Natural killer cell (primary cell): ENCODE measurements around the gene ST3GAL2. TPM values are rescaled to one million over a fixed set of nuclear protein-coding genes. Genes with fewer than 3 reads are reported as not detected.

ENCODE experiments used
- ATAC-seq, 3 donors: fragments of 150-1000 bp in 2 of 3; fragments of 200-7000 bp in 1 of 3; cut with Tn5 transposase; 1 replicate in 1 of 3; 2 replicates in 2 of 3; pipeline ENCODE4 v1.10.0; 2021; ENCODE audit warnings: mild to moderate bottlenecking in 2 of 3, moderate library complexity in 2 of 3
- DNase-seq, 2 donors: peaks; one replicate each; pipeline versions ENCODE4 v3.0.0 to v3.0.0-alpha.2; 2013 to 2021; ENCODE audit warnings: mixed read lengths in 1 of 2
- H3K27ac ChIP-seq: one replicate; pipeline ENCODE4 v1.5.1; 2013; ENCODE audit warnings: mild to moderate bottlenecking, low read length
- H3K27me3 ChIP-seq: one replicate; pipeline ENCODE4 v1.6.1; 2013; ENCODE audit warnings: low read length; ENCODE audit not compliant: control insufficient read depth, insufficient read depth
- H3K36me3 ChIP-seq: one replicate; pipeline ENCODE4 v1.6.1; 2013; ENCODE audit warnings: low read length; ENCODE audit not compliant: control insufficient read depth, insufficient read depth
- H3K4me1 ChIP-seq: one replicate; pipeline ENCODE4 v1.6.1; 2013; ENCODE audit warnings: low read length; ENCODE audit not compliant: control insufficient read depth, insufficient read depth
- H3K4me3 ChIP-seq: one replicate; pipeline ENCODE4 v1.5.1; 2013; ENCODE audit warnings: low read length
- H3K9me3 ChIP-seq: one replicate; pipeline ENCODE4 v1.6.1; 2013; ENCODE audit warnings: low read length; ENCODE audit not compliant: control insufficient read depth, insufficient read depth
- H3K27ac Mint-ChIP-seq, 2 donors: one replicate each; pipeline ENCODE4 v1.8.0; 2022; ENCODE audit warnings: mild to moderate bottlenecking in 2 of 2, mixed read lengths in 2 of 2, moderate library complexity in 1 of 2
- H3K27me3 Mint-ChIP-seq, 2 donors: one replicate each; pipeline ENCODE4 v1.8.0; 2022; ENCODE audit warnings: low read depth in 2 of 2, mixed read lengths in 2 of 2
- H3K36me3 Mint-ChIP-seq: one replicate; pipeline ENCODE4 v1.8.0; 2022; ENCODE audit warnings: mixed read lengths
- H3K4me1 Mint-ChIP-seq, 2 donors: one replicate each; pipeline ENCODE4 v1.8.0; 2022; ENCODE audit warnings: mixed read lengths in 2 of 2
- H3K4me3 Mint-ChIP-seq: one replicate; pipeline ENCODE4 v1.8.0; 2022; ENCODE audit warnings: mild to moderate bottlenecking, moderate library complexity, mixed read lengths
- H3K9me3 Mint-ChIP-seq, 2 donors: one replicate each; pipeline ENCODE4 v1.8.0; 2022; ENCODE audit warnings: mixed read lengths in 2 of 2
- CTCF ChIP-seq: fragments of 200-600 bp; IDR thresholded peaks from one replicate; pipeline ENCODE4 v1.8.0; 2022; ENCODE audit warnings: antibody characterized with exemption
- WGBS: methylation state at CpG from one replicate; pipeline ENCODE4 v1.1.7; 2013; ENCODE audit warnings: missing lambda C conversion rate; ENCODE audit not compliant: insufficient coverage; 5-methylcytosine and 5-hydroxymethylcytosine counted together
- intact Hi-C: fragments of 100-400 bp; cut with micrococcal nuclease; formaldehyde crosslinking; loops from one replicate; pipeline ENCODE4 v1.14.2; 2022
- total RNA-seq, 4 donors: library from RNA; stranded (reverse); fragments of 120-200 nt in 1 of 4; gene quantifications; one replicate each; pipeline versions ENCODE4 v1.2.3 to v1.2.4, GENCODE V29; 2013 to 2022

Gene ST3GAL2
- total RNA-seq, 3 donors from 2014 or later (not counting 1 experiment from before 2014, with no cell fraction given) = 25.9 to 39.1 (median 36.9) TPM

DNA sequence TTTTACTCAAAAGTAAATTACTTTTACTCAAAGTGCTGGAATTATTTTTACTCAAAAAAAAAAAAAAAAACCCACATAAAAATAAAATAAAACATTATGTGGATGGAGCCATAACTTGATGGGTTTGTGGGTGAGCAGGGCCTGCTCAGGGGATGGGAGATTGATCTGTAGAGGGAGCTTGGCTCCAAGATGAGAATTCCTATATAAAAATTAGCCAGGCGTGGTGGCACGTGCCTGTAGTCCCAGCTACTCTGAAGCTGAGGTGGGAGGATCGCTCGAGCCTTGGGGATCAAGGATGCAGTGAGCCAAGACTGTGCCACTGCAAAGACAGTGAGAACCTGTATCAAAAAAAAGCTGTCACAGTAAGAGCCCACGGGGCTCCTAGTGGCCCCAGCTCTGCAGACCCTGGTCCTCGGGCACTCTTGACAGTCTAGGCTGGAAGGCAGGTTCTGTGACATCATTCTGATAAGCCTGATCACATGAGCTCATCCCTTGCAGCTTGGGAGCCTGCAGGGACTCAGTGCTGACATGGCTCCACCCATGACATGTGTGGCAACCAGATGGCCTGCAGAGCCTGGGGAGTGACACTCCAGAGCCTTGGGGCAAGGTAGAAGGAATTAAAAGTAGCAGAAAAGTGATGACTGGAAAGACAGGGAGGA lies 42.5 kb downstream of the ST3GAL2 start:
- no peaks in the 10 kb centered on the region for H3K4me1 ChIP-seq
- Mint-ChIP-seq H3K27ac (no peak overlapping the region), H3K36me3 (no peaks in the 10 kb centered on the region), H3K27me3 (no peaks in the 10 kb centered on the region), H3K9me3 (no peaks in the 10 kb centered on the region), H3K4me3 (no peak overlapping the region), H3K4me1 (peaks cover 4 to 9% of the 10 kb centered on the region in 2 donors)
- DNase-seq = no peak
- H3K4me3 ChIP-seq = no peak overlapping the region
- H3K27me3 ChIP-seq = no peaks in the 10 kb centered on the region
- no peak for TF ChIP-seq CTCF
- H3K27ac ChIP-seq = no peak overlapping the region
- intact Hi-C loops = no loop called here
- 98% methylated on average over 6 of the region's 6 CpGs for WGBS
- ATAC-seq = no peak
- peaks cover 24% of the 10 kb centered on the region for H3K36me3 ChIP-seq
- H3K9me3 ChIP-seq = no peaks in the 10 kb centered on the region

GRCh38 chr16:70395345-70395901 lies 43.5 kb downstream of the ST3GAL2 start:
- H3K4me3 ChIP-seq = no peak overlapping the region
- intact Hi-C loops = no loop called here
- peak; percentile 55 to 75 for DNase-seq
- Mint-ChIP-seq H3K4me1 (peaks cover 4% of the 10 kb centered on the region in 2 donors), H3K36me3 (no peaks in the 10 kb centered on the region), H3K9me3 (no peaks in the 10 kb centered on the region), H3K4me3 (no peak overlapping the region), H3K27ac (no peak overlapping the region), H3K27me3 (no peaks in the 10 kb centered on the region)
- H3K27me3 ChIP-seq = no peaks in the 10 kb centered on the region
- H3K27ac ChIP-seq = no peak overlapping the region
- peaks cover 26% of the 10 kb centered on the region for H3K36me3 ChIP-seq
- peak; percentile 74 to 87 (median 84) for ATAC-seq
- H3K9me3 ChIP-seq = no peaks in the 10 kb centered on the region
- 64% methylated on average over 8 of the region's 8 CpGs for WGBS
- H3K4me1 ChIP-seq = no peaks in the 10 kb centered on the region
- peak; percentile 67 for TF ChIP-seq CTCF

GRCh38 chr16:70394853-70395252 lies 44.0 kb downstream of the ST3GAL2 start:
- H3K27me3 Mint-ChIP-seq = no peaks in the 10 kb centered on the region
- H3K36me3 Mint-ChIP-seq = no peaks in the 10 kb centered on the region
- Histone ChIP-seq H3K27me3 (no peaks in the 10 kb centered on the region), H3K27ac (no peak overlapping the region), H3K4me3 (no peak overlapping the region), H3K36me3 (peaks cover 26% of the 10 kb centered on the region), H3K9me3 (no peaks in the 10 kb centered on the region), H3K4me1 (no peaks in the 10 kb centered on the region)
- intact Hi-C loops = no loop called here
- H3K9me3 Mint-ChIP-seq = no peaks in the 10 kb centered on the region
- TF ChIP-seq CTCF = no peak
- no peak overlapping the region for H3K4me3 Mint-ChIP-seq
- WGBS = 98% methylated on average over 12 of the region's 14 CpGs
- ATAC-seq = no peak
- no peak for DNase-seq
- H3K27ac Mint-ChIP-seq = no peak overlapping the region
- H3K4me1 Mint-ChIP-seq = peaks cover 1% of the 10 kb centered on the region in 2 donors

- H3K4me1 Mint-ChIP-seq = no peaks in the 10 kb centered on the region
- no peaks in the 10 kb centered on the region for H3K36me3 Mint-ChIP-seq
- peaks cover 21% of the 10 kb centered on the region for H3K36me3 ChIP-seq
- no peak overlapping the region for H3K27ac Mint-ChIP-seq
- no peak for TF ChIP-seq CTCF
- H3K27me3 ChIP-seq = no peaks in the 10 kb centered on the region
- no peak for ATAC-seq
- 100% methylated on average over 6 of the region's 6 CpGs for WGBS
- no peak overlapping the region for H3K4me3 ChIP-seq
- no peak overlapping the region for H3K4me3 Mint-ChIP-seq
- H3K9me3 ChIP-seq = no peaks in the 10 kb centered on the region
- no peaks in the 10 kb centered on the region for H3K27me3 Mint-ChIP-seq
- no peak for DNase-seq
- no peaks in the 10 kb centered on the region for H3K4me1 ChIP-seq
- H3K9me3 Mint-ChIP-seq = no peaks in the 10 kb centered on the region
- no peak overlapping the region for H3K27ac ChIP-seq
- intact Hi-C loops = no loop called here
Measured at GRCh38 chr16:70393662-70394061, 45.2 kb downstream of the ST3GAL2 start.
